Islet of Langerhans (tissue), 1 donor: ENCODE results near the gene DEGS2.

Experiments used
- FAIRE-seq: peaks from one replicate; lab custom pipeline; 2011; peaks lifted over from hg19 to GRCh38; lab: Jason Lieb, UNC

Gene DEGS2

DNA sequence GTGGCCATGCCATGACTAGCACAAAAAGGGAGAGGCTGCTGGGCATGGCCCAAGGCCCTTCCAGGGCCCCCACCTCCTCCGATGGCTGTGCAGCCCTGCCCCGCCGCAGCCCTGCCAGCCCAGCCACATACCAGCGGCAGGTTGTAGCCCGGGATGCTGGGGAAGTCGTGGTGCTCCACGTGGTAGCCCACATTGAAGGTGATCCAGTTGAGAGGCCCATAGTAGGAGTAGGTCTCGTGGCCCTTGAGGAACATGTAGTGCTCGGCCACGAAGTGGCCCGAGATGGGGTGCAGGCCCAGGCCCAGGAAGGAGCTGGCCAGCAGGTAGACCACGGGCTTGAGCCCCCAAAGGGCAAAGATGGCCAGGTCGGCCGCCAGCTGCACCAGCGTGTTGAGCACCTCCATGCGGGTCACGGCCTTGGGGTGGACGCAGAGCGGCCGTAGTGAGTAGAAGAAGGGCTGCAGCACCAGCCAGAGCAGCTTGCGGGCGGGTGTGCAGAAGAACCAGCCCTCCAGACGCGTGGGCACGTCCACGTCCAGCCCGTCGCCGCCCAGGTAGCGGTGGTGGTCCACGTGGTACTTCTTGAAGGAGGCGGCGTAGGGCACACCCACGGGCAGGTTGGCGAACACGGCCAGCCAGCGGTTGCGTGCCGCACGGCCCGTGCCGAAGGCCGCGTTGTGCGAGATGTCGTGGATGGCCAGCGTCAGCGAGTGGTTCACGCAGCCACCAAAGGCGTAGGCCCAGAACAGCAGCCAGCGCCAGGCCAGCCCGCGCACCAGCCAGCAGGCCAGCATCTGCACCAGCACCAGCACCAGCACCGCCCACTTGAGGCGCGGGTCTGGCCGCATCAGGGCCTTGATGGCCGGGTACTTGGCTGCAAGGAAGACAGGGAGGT lies 10.4 kb downstream of the DEGS2 start:
- FAIRE-seq, result no peak

DNA sequence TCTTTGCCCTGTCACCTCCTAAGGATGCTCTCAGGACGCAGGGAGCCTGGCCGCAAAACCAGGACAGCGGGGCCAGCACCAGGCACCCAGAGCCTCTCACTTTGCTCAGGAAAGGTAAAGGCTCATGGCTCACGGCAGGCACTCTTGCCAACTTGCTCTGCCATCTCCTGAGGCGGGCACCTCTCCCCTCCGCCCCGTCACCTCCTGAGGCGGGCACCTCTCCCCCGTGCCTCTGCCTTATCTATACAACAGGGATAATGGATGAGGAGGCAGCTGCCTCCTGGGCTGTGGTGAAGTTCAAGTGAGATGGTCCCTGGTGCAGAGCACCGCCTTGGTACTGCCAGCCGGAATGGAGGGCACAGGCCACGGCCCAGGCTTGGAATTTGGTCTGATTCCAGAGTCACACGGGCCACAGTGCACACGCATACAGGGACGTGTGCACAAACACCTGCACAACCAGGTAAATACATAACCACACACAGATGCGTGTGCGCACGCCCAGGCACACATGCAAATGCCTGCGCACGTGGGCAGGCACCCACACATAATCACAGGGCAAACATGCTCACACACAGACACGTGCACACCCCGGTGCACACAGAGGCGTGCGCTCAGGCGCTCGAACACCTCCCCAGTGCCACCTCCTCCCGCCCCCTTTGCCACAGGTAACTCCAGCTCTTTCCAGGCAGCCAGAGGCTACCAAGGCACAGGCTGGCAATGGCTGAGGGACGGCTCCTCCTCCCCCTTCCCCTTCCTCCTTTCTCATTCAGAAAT lies 11.6 kb downstream of the DEGS2 start:
- FAIRE-seq, result no peak

DNA sequence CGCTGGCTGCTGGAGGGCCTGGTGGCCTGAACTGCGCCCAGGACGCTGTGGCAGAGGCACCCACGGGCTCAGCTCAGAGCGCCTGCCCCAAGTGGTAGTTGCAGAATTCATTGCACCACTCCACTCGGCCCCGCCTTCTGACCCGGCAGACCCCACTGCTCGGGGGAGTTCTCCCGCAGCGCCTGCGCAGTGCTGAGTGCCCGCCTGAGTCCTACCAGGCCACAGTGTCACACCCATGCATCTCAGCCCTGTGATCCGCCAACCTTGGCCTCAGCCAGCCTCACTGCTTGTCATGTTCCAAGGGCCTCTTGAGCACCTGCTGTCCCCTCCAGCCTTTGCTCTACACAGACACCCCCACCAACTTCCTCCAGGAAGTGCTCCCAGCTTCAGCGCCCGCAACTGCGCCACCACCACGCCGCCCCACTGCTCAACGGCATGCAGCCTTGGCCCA lies 12.2 kb downstream of the DEGS2 start:
- no peak for FAIRE-seq

DNA sequence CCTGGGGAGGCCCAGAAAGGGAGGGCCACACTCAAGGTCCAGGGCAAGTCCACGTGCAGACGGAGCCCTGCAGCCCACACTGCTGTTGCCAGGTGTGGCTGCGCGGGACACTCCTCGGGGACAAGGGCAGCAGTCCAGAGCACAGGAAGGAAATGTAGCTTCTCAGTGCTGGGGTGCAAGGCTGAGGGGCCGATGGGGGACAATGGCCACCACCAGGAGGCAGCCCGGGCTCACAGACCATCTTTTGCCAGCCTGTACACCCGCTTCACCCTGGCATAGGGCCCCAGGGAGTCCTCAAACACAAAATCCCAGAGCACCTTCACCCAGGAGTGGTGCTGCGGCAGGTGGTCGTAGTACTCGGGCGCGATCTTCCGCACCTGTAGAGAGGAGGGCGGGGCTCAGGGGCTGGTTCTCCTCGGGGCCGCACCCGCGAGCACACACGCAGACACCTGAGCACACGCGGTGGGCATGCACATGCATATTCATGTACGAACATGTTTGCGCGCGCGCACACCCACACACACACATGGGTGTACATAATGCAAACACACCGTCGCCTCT lies 12.8 kb downstream of the DEGS2 start:
- no peak for FAIRE-seq

- no peak for FAIRE-seq
Measured at GRCh38 chr14:100145682-100146464, 13.6 kb downstream of the DEGS2 start.

DNA sequence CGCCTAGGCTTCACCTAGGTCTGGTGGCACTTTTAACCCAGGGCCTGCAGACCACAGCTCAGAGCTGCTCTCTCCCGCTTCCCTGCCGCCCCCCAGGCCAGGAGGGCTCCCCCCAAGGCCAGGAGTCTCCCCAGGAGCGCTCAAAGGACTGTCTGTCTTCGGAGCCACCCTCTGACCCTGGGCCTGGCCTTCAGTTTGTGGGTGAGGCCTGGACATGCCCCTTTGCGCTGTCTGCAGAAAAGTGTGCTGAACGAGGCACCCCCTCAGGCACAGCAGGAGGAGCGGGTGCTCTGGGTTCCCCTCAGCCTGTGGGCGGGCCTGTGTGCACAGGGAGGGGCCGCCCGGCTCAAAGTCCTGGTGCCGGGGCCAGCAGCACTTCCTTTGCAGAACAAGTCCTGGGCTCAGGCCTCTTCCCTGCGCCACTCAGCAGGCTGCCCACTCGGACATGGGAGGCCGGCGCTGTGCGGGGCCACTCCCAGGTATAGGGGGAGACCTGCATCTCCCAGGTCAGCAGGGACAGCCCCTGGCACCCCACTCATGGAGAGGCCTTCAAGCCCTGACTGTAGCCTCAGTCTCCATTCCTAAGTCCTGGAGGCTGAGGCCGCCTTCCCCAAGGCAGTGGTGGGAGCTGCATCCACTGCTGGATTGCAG lies 14.3 kb downstream of the DEGS2 start:
- FAIRE-seq, result no peak

GRCh38 chr14:100144645-100144995 lies 14.8 kb downstream of the DEGS2 start:
- FAIRE-seq, result no peak

DNA sequence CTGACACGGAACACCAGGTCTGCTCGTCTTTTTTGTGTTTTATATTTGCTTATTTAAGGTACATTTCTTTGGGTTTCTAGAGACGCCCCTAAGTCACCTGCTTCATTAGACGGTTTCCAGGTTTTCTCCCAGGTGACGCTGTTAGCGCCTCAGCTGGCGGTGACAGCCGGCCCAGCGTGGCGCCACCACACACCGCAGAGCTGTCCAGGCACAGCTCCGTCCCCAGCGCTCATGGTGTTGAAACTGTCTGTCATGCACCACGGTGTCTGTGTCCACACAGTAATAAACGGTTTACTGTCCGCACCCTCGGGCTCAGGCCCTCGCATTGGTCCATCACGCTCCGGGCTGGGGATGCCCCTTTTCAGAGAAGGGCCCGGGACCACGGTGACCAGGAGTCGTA lies 15.5 kb downstream of the DEGS2 start:
- no peak for FAIRE-seq

GRCh38 chr14:100143523-100143922 lies 15.9 kb downstream of the DEGS2 start:
- FAIRE-seq, result no peak

DNA sequence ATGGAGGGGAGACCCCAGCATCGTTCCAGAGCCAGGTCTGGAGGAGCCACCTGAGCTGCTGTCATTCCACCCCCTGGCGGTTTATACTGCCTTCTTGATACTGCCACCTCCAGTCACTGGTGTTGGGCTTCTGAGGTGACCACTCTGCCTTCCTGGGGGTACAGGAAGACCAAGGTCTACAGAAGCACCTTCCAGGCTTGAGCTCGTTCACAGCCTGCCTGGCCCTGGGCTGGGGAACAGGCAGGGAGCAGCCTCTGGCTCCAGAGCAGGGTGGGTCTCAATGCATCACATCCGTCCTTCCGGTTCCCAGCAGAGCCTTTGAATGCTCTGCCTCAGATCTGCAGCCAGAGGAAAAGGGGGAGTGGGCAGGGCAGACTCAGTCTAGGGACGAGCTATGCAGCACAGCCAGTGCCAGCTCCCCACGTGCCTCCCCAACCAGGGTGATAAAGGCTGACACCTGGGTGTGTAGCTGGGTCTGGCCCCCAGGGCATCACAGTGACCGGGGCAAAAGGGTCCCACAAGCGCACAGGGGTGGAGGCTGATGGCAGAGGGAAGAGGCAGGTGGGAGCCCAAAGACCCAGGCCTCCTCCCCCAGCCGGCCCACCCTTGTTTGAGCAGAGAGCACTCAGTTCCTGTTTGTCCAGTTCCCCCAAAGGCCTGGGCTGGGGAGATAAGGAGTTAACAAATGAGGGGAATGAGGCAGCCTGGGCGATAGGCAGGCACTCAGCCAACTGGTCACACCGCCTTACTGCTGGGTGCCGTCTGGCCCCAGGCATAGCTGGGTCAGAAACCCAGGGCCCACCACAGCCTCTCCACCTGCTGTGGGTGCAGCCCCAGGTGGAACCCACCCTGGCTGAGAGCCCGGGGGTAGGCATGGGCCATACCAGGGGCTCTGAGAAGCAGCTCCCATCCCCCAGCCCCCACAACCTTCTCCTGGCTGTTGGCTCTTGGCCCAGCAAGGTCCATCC lies 17.1 kb downstream of the DEGS2 start:
- no peak for FAIRE-seq

DNA sequence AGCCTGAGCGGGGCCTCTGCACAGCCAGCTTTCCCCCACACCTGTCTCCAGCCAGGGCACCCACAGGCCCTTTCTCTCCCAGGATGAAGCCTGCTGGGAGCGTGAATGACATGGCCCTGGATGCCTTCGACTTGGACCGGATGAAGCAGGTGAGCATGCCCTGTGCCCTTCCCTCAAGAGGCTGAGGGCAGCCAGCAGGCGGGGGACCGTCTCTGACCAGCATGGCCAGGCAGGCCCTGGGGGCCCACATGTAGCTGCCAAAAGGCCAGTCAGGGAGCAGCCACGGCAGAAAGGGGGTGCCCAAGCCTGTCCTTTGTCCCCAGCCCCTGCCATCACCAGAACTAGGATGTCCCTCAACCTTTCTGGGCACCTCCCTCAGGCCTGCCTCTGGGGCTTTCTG lies 18.3 kb downstream of the DEGS2 start:
- no peak for FAIRE-seq

DNA sequence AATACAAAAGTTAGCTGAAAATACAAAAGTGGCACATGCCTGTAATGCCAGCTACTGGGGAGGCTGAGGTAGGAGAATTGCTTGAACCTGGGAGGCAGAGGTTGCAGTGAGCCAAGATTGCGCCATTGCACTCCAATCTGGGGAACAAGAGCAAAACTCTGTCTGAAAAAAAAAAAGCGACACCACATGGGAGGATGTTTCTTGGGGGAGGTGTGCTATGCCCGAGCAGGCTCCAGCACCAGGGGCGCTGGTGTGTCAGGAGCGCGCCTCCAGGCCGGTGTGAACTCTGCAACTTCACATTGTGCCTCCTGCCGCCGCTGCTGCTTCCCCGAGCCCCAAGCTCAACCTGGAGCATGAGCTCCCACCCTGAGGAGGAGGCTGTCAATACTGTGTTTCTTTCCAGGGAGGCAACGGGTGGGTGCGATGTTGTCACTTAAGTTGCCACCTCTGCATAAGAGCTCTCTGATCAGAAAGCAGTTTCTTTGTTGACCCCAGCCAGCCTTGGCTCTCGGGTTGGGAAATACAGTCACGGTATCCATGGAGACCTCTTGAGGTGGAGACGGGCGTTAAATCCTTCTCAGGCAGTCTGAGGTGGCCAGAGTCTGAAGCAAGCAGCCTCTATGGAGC lies 18.9 kb downstream of the DEGS2 start:
- FAIRE-seq, result no peak

GRCh38 chr14:100138955-100139354 lies 20.5 kb downstream of the DEGS2 start:
- no peak for FAIRE-seq

DNA sequence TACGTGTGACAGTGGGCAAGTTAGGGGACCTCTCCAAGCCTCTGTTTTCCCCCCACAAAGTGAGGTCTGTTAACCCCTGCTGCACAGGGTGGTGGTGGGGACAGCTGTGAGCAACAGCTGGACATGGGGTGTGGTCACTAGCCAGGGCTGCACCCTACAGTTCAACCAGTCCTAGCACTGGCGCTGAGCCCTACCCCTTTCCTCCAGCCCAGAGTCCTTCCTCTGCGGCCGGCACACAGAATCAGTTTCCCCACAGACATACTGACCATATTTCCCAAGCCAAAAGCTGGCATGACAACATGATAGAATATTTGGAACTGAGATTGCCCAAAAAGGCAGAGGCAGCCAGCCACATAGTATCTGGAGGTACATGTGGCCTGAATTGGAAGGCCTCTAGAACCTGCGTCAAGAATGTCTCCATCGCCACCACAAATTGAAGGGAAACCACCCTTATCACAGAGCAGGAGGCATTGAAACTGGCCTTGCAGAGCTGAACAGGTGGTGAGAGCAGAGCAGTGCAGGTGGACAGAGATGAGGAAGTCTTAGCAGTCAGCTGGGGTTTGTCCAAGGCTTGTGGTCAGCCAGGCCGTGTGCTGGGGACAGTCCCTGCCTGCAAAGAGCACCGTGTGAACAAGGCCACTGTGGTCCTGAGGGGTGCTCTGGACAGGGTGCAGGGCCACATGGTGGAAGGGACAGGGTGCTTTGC lies 21.2 kb downstream of the DEGS2 start:
- FAIRE-seq, result no peak

DNA sequence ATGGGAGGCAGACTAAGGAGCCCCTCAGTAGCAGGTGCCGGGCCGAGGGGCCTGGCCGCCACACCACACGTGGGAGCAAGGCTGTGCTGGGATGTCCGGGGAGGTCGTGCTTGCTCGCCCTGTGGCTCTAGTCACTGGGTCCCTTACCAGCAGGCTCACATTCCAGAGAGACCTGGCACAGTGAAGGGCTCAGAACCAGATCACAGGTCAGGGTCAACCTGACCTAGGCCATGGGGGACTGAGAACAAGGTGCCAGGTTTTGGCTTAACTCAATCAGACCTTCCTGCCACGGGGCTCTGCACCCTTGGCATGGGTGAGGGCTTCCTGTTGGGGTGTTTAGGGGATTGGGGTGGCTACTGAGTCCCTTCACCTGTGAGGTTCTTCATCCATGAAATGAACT lies 22.3 kb downstream of the DEGS2 start:
- FAIRE-seq, result no peak

- no peak for FAIRE-seq
Measured at GRCh38 chr14:100135784-100136183, 23.7 kb downstream of the DEGS2 start.

DNA sequence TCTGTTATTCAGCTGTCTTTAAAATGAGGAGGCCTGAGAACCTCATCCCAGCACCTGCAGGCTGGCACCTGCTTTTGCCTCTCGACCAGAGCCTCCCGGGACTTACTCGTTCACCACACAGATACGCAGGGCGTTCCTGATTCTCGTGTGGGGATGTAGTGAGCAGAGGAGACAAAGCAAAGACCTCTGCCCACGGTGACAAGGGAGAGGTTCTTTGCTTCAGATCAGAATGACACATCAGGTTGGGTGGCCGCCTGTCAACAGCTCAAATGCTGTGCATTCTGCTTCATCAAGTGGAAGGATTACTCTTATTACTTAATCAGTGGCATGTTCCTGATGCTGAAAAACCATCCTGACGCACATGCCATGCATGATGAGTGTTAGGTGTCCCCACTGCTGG lies 24.4 kb downstream of the DEGS2 start:
- FAIRE-seq, result no peak

DNA sequence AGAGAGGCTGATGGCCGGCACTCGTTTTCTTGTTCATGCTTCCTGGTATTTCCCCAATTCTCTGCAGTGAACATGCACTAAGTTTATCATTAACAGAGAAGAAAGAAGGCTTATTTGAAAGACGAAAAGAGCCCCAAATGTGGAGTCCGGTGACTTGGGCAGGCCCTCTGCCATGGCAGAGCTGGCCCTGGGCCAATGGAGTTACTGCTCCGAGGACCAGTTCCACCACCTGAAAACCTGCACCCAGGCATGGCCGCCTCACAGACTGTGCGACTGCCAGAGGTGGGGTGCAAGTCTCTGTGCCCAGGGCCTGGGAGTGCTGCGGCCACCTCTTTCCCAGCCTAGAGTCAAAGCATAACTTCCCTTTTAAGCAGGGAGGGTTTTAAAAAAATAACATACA lies 24.9 kb downstream of the DEGS2 start:
- no peak for FAIRE-seq

- no peak for FAIRE-seq
Measured at GRCh38 chr14:100132903-100133510, 26.4 kb downstream of the DEGS2 start.
